ENCODE data around the gene UQCRH. TPM values are rescaled to one million over a fixed set of nuclear protein-coding genes. Genes with fewer than 3 reads are reported as not detected.

Gene UQCRH
- total and polyA plus RNA-seq, 2 of the 4 experiments (the other 2 are of a cell fraction): 347 to 736 TPM

GRCh38 chr1:46310321-46310720 lies 6.8 kb downstream of the UQCRH start:
- Histone ChIP-seq H3K4me2 (ENCODE audit: low read depth, low read length) (no peak overlapping the region), H3K79me1 (ENCODE audit: low read depth in 1 of 2, low read length in 2 of 2) (peaks cover 12 to 25% of the 10 kb centered on the region in 2 experiments), H2AK9ac (replicated peaks; ENCODE audit: low read depth, low read length, poor library complexity) (no peak overlapping the region), H3K9me1 (ENCODE audit: insufficient read depth, low read length) (no peaks in the 10 kb centered on the region), H3K36me3 (ENCODE audit: control insufficient read depth, insufficient read depth, low read length) (peaks cover 44% of the 10 kb centered on the region), H3K9me3 (ENCODE audit: control insufficient read depth, insufficient read depth, low read length) (no peaks in the 10 kb centered on the region), H2BK15ac (ENCODE audit: low read depth, low read length) (no peak overlapping the region), H4K5ac (ENCODE audit: low read depth, low read length) (no peak overlapping the region), H2BK20ac (ENCODE audit: low read depth, low read length) (no peak overlapping the region), H3K27ac (ENCODE audit: insufficient read depth, low read length) (no peak overlapping the region), H2BK120ac (ENCODE audit: low read depth, low read length) (no peak overlapping the region), H2AFZ (replicated peaks; ENCODE audit: low read length, poor library complexity) (no peak overlapping the region), H3K4me3 (ENCODE audit: insufficient read depth, low read depth, low read length) (no peak overlapping the region), H3K4me1 (ENCODE audit: control insufficient read depth, insufficient read depth, low read length) (no peaks in the 10 kb centered on the region), H3K18ac (ENCODE audit: low read depth, low read length) (no peak overlapping the region), H4K20me1 (ENCODE audit: insufficient read depth, low read length) (peaks cover 18% of the 10 kb centered on the region), H4K8ac (ENCODE audit: low read depth in 2 of 2, low read length in 2 of 2) (no peak overlapping the region), H3K56ac (ENCODE audit: extremely low read depth, insufficient read depth, low read length) (no peak overlapping the region), H3K27me3 (ENCODE audit: control insufficient read depth, insufficient read depth, low read length) (no peaks in the 10 kb centered on the region), H3K14ac (replicated peaks; ENCODE audit: low read depth, low read length) (no peak overlapping the region), H2BK5ac (ENCODE audit: low read depth, low read length, poor library complexity, severe bottlenecking) (no peak overlapping the region), H3K9ac (ENCODE audit: low read depth, low read length) (no peak overlapping the region), H4K91ac (ENCODE audit: insufficient read depth, low read depth, low read length) (no peak overlapping the region), H2AK5ac (ENCODE audit: low read depth, low read length) (no peak overlapping the region), H3K23ac (ENCODE audit: low read depth, low read length) (no peak overlapping the region), H3K4ac (ENCODE audit: low read depth, low read length) (no peak overlapping the region)
- ChIA-PET POLR2A (ENCODE audit: unreplicated experiment) (no interaction called here), CTCF (no interaction called here)
- no peak for DNase-seq
- BruUV-seq (replicated peaks): no TSS peak
- intact Hi-C loops (cut with micrococcal nuclease): no loop called here
- no peak for ATAC-seq (ENCODE audit: low read depth)
- TF ChIP-seq SMC3 (IDR thresholded peaks at IDR 0.05; ENCODE audit: low read depth, low read length): no peak
- no peak for TF ChIP-seq BHLHE40 (IDR thresholded peaks at IDR 0.05; ENCODE audit: low read depth, low read length)
- no peak for TF ChIP-seq NFE2L2 (IDR thresholded peaks at IDR 0.05; ENCODE audit: low read depth, low read length)
- TF ChIP-seq RFX5 (IDR thresholded peaks at IDR 0.05; ENCODE audit: low read depth, low read length): no peak
- TF ChIP-seq MAZ (IDR thresholded peaks at IDR 0.05; ENCODE audit: borderline replicate concordance, low read depth, low read length): no peak
- TF ChIP-seq ELK1 (IDR thresholded peaks at IDR 0.05; ENCODE audit: borderline replicate concordance, low read depth, low read length): no peak
- no peak for TF ChIP-seq RCOR1 (IDR thresholded peaks at IDR 0.05; ENCODE audit: insufficient replicate concordance, low read length)
- no peak for TF ChIP-seq FOS (IDR thresholded peaks at IDR 0.05; ENCODE audit: low read depth, low read length)
- no peak for TF ChIP-seq POLR2A (IDR thresholded peaks at IDR 0.05; ENCODE audit: low read depth, low read length)
- no peak for TF ChIP-seq MXI1 (IDR thresholded peaks at IDR 0.05; ENCODE audit: borderline replicate concordance, low read depth, low read length)
- TF ChIP-seq CTCF (conservative IDR thresholded peaks at IDR 0.05; ENCODE audit: low read depth, low read length): no peak
- no peak for TF ChIP-seq CHD1 (IDR thresholded peaks at IDR 0.05; ENCODE audit: low read depth, low read length)
- no peak for TF ChIP-seq MAFK (IDR thresholded peaks at IDR 0.05; ENCODE audit: low read depth, low read length)
- no peak for TF ChIP-seq CEBPB (IDR thresholded peaks at IDR 0.05; ENCODE audit: low read depth, low read length)
- TF ChIP-seq USF2 (IDR thresholded peaks at IDR 0.05; ENCODE audit: low read depth, low read length): no peak
- TF ChIP-seq RAD21 (IDR thresholded peaks at IDR 0.05; ENCODE audit: low read length): no peak
- in situ Hi-C loops (cut with MboI; ENCODE audit: low sequenced_read_pairs): no loop called here
- 100% methylated on average over 3 of the region's 4 CpGs; no CpG with 5 or more reads in 1 of the 2 experiments for WGBS, 2 experiments (ENCODE audit: extremely low coverage in 2 of 2, insufficient read length in 1 of 2)
- dilution Hi-C loops (cut with HindIII; ENCODE audit: low sequenced_read_pairs, unreplicated experiment): no loop called here

All from IMR-90 (cell line).